Measurements from ENCODE around the gene IVD. TPM values are rescaled to one million over a fixed set of nuclear protein-coding genes. Genes with fewer than 3 reads are reported as not detected.

The IVD gene
- total and polyA plus RNA-seq, 2 of the 8 experiments (the other 6 are each of a cell fraction or from before 2014, with no cell fraction given) = 55.2 to 78.8 TPM

DNA sequence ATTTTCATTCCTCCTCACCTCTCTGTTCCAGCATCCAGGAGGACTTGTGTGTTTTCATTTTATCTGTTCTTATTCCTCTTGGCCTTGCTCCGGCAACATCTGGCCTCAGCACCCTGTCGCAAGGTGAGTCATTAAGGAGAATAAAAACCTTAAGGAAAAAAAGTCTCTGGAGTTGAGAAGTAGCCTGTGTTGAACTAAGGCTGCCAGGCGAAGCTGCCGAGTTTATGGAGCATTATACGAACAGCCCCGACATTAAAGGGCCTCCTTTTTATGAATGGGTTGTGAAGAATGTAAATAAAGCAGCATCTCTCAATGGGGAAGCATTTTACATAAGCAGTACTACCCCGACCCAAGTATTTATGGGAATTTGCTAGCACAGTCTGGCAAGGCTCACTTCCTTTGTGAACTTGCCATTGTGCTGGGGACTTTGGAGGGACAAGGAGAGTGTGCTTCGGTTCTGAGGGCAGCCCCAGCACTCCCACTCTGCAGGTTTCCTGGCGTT, 39.9 kb downstream of the IVD start (continued):
- no peak for TF ChIP-seq EGR1 (IDR thresholded peaks at IDR 0.05; ENCODE audit: borderline replicate concordance, low read depth, low read length)
- TF ChIP-seq TCF12 (IDR thresholded peaks at IDR 0.05; ENCODE audit: low read depth, low read length) = no peak
- TF ChIP-seq, protein P1, sequence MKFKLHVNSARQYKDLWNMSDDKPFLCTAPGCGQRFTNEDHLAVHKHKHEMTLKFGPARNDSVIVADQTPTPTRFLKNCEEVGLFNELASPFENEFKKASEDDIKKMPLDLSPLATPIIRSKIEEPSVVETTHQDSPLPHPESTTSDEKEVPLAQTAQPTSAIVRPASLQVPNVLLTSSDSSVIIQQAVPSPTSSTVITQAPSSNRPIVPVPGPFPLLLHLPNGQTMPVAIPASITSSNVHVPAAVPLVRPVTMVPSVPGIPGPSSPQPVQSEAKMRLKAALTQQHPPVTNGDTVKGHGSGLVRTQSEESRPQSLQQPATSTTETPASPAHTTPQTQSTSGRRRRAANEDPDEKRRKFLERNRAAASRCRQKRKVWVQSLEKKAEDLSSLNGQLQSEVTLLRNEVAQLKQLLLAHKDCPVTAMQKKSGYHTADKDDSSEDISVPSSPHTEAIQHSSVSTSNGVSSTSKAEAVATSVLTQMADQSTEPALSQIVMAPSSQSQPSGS (IDR thresholded peaks at IDR 0.05; ENCODE audit: low read length) = no peak
- TF ChIP-seq TAF7 (optimal IDR thresholded peaks at IDR 0.05; ENCODE audit: borderline replicate concordance, low read depth, low read length) = no peak
- no peak for TF ChIP-seq CTBP2 (IDR thresholded peaks at IDR 0.05; ENCODE audit: borderline replicate concordance, insufficient read depth, insufficient read length, low read length)
- TF ChIP-seq TAF1 (IDR thresholded peaks at IDR 0.05; ENCODE audit: low read depth, low read length) = no peak
- TF ChIP-seq KDM4A (IDR thresholded peaks at IDR 0.05; ENCODE audit: low read depth, low read length, severe bottlenecking) = no peak
- TF ChIP-seq POLR2AphosphoS5 (IDR thresholded peaks at IDR 0.05; ENCODE audit: low read depth, low read length) = no peak
- no peak for TF ChIP-seq RFX5 (IDR thresholded peaks at IDR 0.05; ENCODE audit: borderline replicate concordance, low read depth, low read length)
